ENCODE measurements around the gene PTH2.
A peak's percentile ranks its signal among the peaks of the same experiment; 100 is the strongest.

The PTH2 gene

GRCh38 chr19:49409441-49410029, 13.7 kb downstream of the PTH2 start:
- no peak for DNase-seq

- DNase-seq, result no peak
These were observed 14.3 kb downstream of the PTH2 start for GRCh38 chr19:49408816-49409440.

GRCh38 chr19:49407482-49408015, 15.7 kb downstream of the PTH2 start:
- no peak for DNase-seq

GRCh38 chr19:49407079-49407478, 16.2 kb downstream of the PTH2 start:
- DNase-seq, result no peak

- DNase-seq, result peak; percentile 97
These were observed 19.6 kb downstream of the PTH2 start for GRCh38 chr19:49403404-49404187.

GRCh38 chr19:49400029-49400428, 23.2 kb downstream of the PTH2 start:
- no peak for DNase-seq

GRCh38 chr19:49398931-49399330, 24.3 kb downstream of the PTH2 start:
- no peak for DNase-seq

GRCh38 chr19:49398001-49398615, 25.1 kb downstream of the PTH2 start:
- peak; percentile 79 for DNase-seq

GRCh38 chr19:49396738-49397505, 26.3 kb downstream of the PTH2 start:
- no peak for DNase-seq

GRCh38 chr19:49395581-49396407, 27.4 kb downstream of the PTH2 start:
- no peak for DNase-seq

- no peak for DNase-seq
These were observed 29.4 kb downstream of the PTH2 start for GRCh38 chr19:49393881-49394280.

- DNase-seq, result peak; percentile 87
These were observed 31.5 kb downstream of the PTH2 start for GRCh38 chr19:49391581-49392399.

GRCh38 chr19:49390929-49391359, 32.3 kb downstream of the PTH2 start:
- DNase-seq, result peak; percentile 25

GRCh38 chr19:49390131-49390928, 32.9 kb downstream of the PTH2 start:
- no peak for DNase-seq

- DNase-seq, result no peak
These were observed 33.8 kb downstream of the PTH2 start for GRCh38 chr19:49389406-49389805.

- no peak for DNase-seq
These were observed 35.3 kb downstream of the PTH2 start, which contains the start of gene KASH5 for GRCh38 chr19:49387936-49388372. KASH5 (plus strand) TSS chr19:49388249; CDS start chr19:49390884, 2,635 bp downstream.

GRCh38 chr19:49383599-49383998, 39.6 kb downstream of the PTH2 start:
- no peak for DNase-seq

- DNase-seq, result no peak
These were observed 40.6 kb downstream of the PTH2 start for GRCh38 chr19:49382639-49383038.

GRCh38 chr19:49380391-49380790, 42.9 kb downstream of the PTH2 start:
- no peak for DNase-seq

- no peak for DNase-seq
These were observed 44.7 kb downstream of the PTH2 start for GRCh38 chr19:49378512-49378911.
